Panc1 (cell line): ENCODE data around the gene TMEM200C.

Experiments
- CTCF ChIP-seq: fragments of 450-650 bp; IDR thresholded peaks from 2 replicates; pipeline ENCODE4 v1.5.1; 2017; ENCODE audit warnings: mild to moderate bottlenecking
- POLR2AphosphoS5 ChIP-seq: IDR thresholded peaks from 2 replicates; pipeline ENCODE4 v1.6.1; 2012; ENCODE audit warnings: mild to moderate bottlenecking, low read depth, low read length, moderate library complexity
- REST ChIP-seq, 2 experiments: IDR thresholded peaks; 2 replicates each; pipeline ENCODE4 v1.6.1; 2011 to 2012; ENCODE audit warnings: low read depth in 2 of 2, control low read depth in 1 of 2, low read length in 1 of 2, mild to moderate bottlenecking in 1 of 2, moderate library complexity in 1 of 2; ENCODE audit not compliant: insufficient read depth in 1 of 2
- SIN3A ChIP-seq: IDR thresholded peaks from 2 replicates; pipeline ENCODE4 v1.6.1; 2012; ENCODE audit warnings: low read depth, mild to moderate bottlenecking, low read length, moderate library complexity, borderline replicate concordance; ENCODE audit not compliant: insufficient read depth
- TCF7L2 ChIP-seq: IDR thresholded peaks from 2 replicates; pipeline ENCODE4 v1.6.1; 2011; ENCODE audit warnings: mild to moderate bottlenecking, low read depth, low read length, inconsistent platforms

DNA sequence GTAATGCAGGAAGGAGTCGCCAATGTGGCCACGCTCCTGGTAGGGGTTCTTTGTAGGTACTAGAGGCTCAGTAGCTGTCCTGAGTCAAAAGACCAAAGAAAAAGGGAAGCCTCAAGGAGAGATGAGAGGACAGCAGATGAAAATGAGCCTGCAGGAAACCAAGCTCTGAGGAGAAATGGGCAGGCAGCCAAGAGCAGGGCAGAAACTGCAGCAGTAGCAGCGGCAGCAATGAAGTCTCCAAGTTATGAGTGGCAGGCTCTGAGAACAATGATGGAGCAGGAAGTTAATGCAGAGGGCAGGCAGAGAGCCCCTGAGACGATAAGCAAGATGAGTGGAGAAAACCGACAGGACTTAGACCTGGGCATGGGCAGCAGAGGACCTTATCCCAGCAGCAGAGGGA lies 48.2 kb upstream of the TMEM200C start:
- no peak for TF ChIP-seq CTCF
- TF ChIP-seq POLR2AphosphoS5, result no peak
- no peak for TF ChIP-seq TCF7L2
- TF ChIP-seq REST (IDR thresholded peaks at IDR 0.05; ENCODE audit: insufficient read depth in 1 of 2, low read depth in 2 of 2, low read length in 1 of 2), result no peak
- no peak for TF ChIP-seq SIN3A
